H1 (cell line): Measurements from ENCODE around the gene ARHGDIB. TPM values are rescaled to one million over a fixed set of nuclear protein-coding genes. Genes with fewer than 3 reads are reported as not detected.

Experiments used
- CTCF ChIA-PET: fragments of 300-600 bp; sonication (Branson Sonifier 250); formaldehyde crosslinking; loops from one replicate; lab custom pipeline; 2021; ENCODE audit not compliant: partially characterized antibody; lab: Charles Lee
- POLR2A ChIA-PET: fragments of 300-600 bp; sonication (Branson Sonifier 250); formaldehyde crosslinking; loops from one replicate; lab custom pipeline; 2021; ENCODE audit warnings: inconsistent platforms; ENCODE audit not compliant: partially characterized antibody; lab: Charles Lee
- DNase-seq, 2 experiments: peaks; one replicate each; pipeline versions ENCODE4 v3.0.0 to v3.0.0-alpha.2; 2010 to 2022; ENCODE audit warnings: low spot score in 2 of 2, low read depth in 1 of 2, mixed read lengths in 1 of 2
- FAIRE-seq: peaks from 2 replicates; lab custom pipeline; 2011; peaks lifted over from hg19 to GRCh38; lab: Jason Lieb, UNC
- H2AFZ ChIP-seq: 2 replicates; pipeline ENCODE4 v1.8.1; 2012; ENCODE audit warnings: low read length, inconsistent platforms
- H2AK5ac ChIP-seq: 2 replicates; pipeline ENCODE4 v1.6.1; 2013; ENCODE audit warnings: low read depth, low read length
- H2BK120ac ChIP-seq: replicated peaks from 2 replicates; pipeline ENCODE3; 2013; ENCODE audit warnings: low read depth, low read length, inconsistent platforms
- H2BK12ac ChIP-seq: 2 replicates; pipeline ENCODE4 v1.6.1; 2013; ENCODE audit warnings: low read depth, low read length
- H2BK15ac ChIP-seq: 2 replicates; pipeline ENCODE4 v1.6.1; 2013; ENCODE audit warnings: low read length
- H2BK20ac ChIP-seq: 2 replicates; pipeline ENCODE4 v1.6.1; 2013; ENCODE audit warnings: low read length
- H2BK5ac ChIP-seq: 2 replicates; pipeline ENCODE4 v1.6.1; 2013; ENCODE audit warnings: low read depth, low read length
- H3K14ac ChIP-seq: 2 replicates; pipeline ENCODE4 v1.6.1; 2013; ENCODE audit warnings: inconsistent platforms; ENCODE audit not compliant: insufficient read length
- H3K18ac ChIP-seq: 2 replicates; pipeline ENCODE4 v1.6.1; 2013; ENCODE audit warnings: low read length; ENCODE audit errors: extremely low read depth
- H3K23ac ChIP-seq: 2 replicates; pipeline ENCODE4 v1.6.1; 2013; ENCODE audit warnings: inconsistent platforms; ENCODE audit not compliant: insufficient read length
- H3K23me2 ChIP-seq: 2 replicates; pipeline ENCODE4 v1.6.1; 2013; ENCODE audit warnings: low read depth, low read length
- H3K27ac ChIP-seq: 2 replicates; pipeline ENCODE4 v1.6.1; 2011; ENCODE audit warnings: low read depth, low read length, inconsistent platforms
- H3K27me3 ChIP-seq, 4 experiments: replicated peaks in 1 of 4; 1 replicate in 1 of 4; 2 replicates in 3 of 4; pipeline versions ENCODE4 v1.6.1 to v1.8.1; 2011 to 2013; ENCODE audit warnings: low read length in 3 of 4, mild to moderate bottlenecking in 3 of 4, inconsistent platforms in 2 of 4, mixed read lengths in 2 of 4, moderate library complexity in 1 of 4; ENCODE audit not compliant: control insufficient read depth in 3 of 4, insufficient read depth in 3 of 4; ENCODE audit errors: extremely low read depth in 1 of 4
- H3K36me3 ChIP-seq, 4 experiments: 2 replicates each; pipeline versions ENCODE4 v1.6.1 to v1.8.1; 2011 to 2013; ENCODE audit warnings: mild to moderate bottlenecking in 4 of 4, low read length in 3 of 4, moderate library complexity in 2 of 4, control low read depth in 1 of 4, inconsistent platforms in 1 of 4; ENCODE audit not compliant: insufficient read depth in 4 of 4, control insufficient read depth in 2 of 4
- H3K4ac ChIP-seq: replicated peaks from 2 replicates; pipeline ENCODE3; 2013; ENCODE audit warnings: low read length, low read depth, mixed read lengths, inconsistent platforms; ENCODE audit not compliant: insufficient read length
- H3K4me1 ChIP-seq, 4 experiments: replicated peaks in 1 of 4; 1 replicate in 1 of 4; 2 replicates in 3 of 4; pipeline versions ENCODE4 v1.6.1 to v1.8.1; 2011 to 2013; ENCODE audit warnings: low read length in 3 of 4, inconsistent platforms in 2 of 4, mixed read lengths in 1 of 4; ENCODE audit not compliant: insufficient read depth in 4 of 4, control insufficient read depth in 3 of 4
- H3K4me2 ChIP-seq, 2 experiments: 2 replicates each; pipeline versions ENCODE4 v1.6.1 to v1.8.1; 2011 to 2013; ENCODE audit warnings: low read depth in 2 of 2, low read length in 2 of 2, control low read depth in 1 of 2, inconsistent platforms in 1 of 2, mild to moderate bottlenecking in 1 of 2; ENCODE audit not compliant: insufficient read depth in 1 of 2
- H3K4me3 ChIP-seq, 4 experiments: fragments of 200-600, 300-600 bp in 1 of 4; sonication (generic), shearing (Covaris generic), sonication (Bioruptor Twin) in 1 of 4; 2 replicates each; pipeline versions ENCODE4 v1.5.1 to v1.8.1; 2011 to 2016; ENCODE audit warnings: low read length in 4 of 4, low read depth in 3 of 4, control low read depth in 2 of 4, inconsistent platforms in 2 of 4, mild to moderate bottlenecking in 2 of 4, mixed read lengths in 1 of 4, moderate library complexity in 1 of 4; ENCODE audit not compliant: insufficient read depth in 2 of 4; ENCODE audit errors: extremely low read depth in 1 of 4
- H3K56ac ChIP-seq: replicated peaks from 2 replicates; pipeline ENCODE3; 2013; ENCODE audit warnings: low read depth, mild to moderate bottlenecking, mixed read lengths, low read length, inconsistent platforms; ENCODE audit not compliant: insufficient read length
- H3K79me1 ChIP-seq: 2 replicates; pipeline ENCODE4 v1.6.1; 2013; ENCODE audit warnings: low read depth, low read length, control low read depth
- H3K79me2 ChIP-seq, 2 experiments: 2 replicates each; pipeline versions ENCODE4 v1.6.1 to v1.8.1; 2012 to 2013; ENCODE audit warnings: low read length in 2 of 2, mild to moderate bottlenecking in 2 of 2, inconsistent platforms in 1 of 2; ENCODE audit not compliant: insufficient read depth in 2 of 2, control insufficient read depth in 1 of 2
- H3K9ac ChIP-seq, 4 experiments: replicated peaks in 1 of 4; 1 replicate in 1 of 4; 2 replicates in 3 of 4; pipeline versions ENCODE4 v1.6.1 to v1.8.1; 2011 to 2013; ENCODE audit warnings: low read depth in 3 of 4, low read length in 3 of 4, control low read depth in 2 of 4, mild to moderate bottlenecking in 2 of 4, moderate library complexity in 2 of 4, inconsistent platforms in 1 of 4; ENCODE audit errors: extremely low read depth in 1 of 4
- H3K9me3 ChIP-seq, 2 experiments: 2 replicates each; pipeline versions ENCODE4 v1.6.1 to v1.8.1; 2012 to 2013; ENCODE audit warnings: mild to moderate bottlenecking in 2 of 2, moderate library complexity in 2 of 2, control low read depth in 1 of 2, inconsistent platforms in 1 of 2, low read depth in 1 of 2, low read length in 1 of 2, mixed read lengths in 1 of 2; ENCODE audit not compliant: insufficient read depth in 2 of 2
- H4K20me1 ChIP-seq, 2 experiments: replicated peaks in 1 of 2; 2 replicates each; pipeline versions ENCODE3 to v1.8.1; 2011 to 2013; ENCODE audit warnings: inconsistent platforms in 2 of 2, low read length in 2 of 2, mild to moderate bottlenecking in 1 of 2; ENCODE audit not compliant: insufficient read depth in 2 of 2, control insufficient read depth in 1 of 2
- H4K5ac ChIP-seq: 2 replicates; pipeline ENCODE4 v1.6.1; 2013; ENCODE audit warnings: low read length, low read depth, mixed read lengths, inconsistent platforms; ENCODE audit not compliant: insufficient read length
- H4K8ac ChIP-seq: 2 replicates; pipeline ENCODE4 v1.8.0; 2013; ENCODE audit warnings: mild to moderate bottlenecking, moderate library complexity, low read length, inconsistent platforms; ENCODE audit not compliant: insufficient read depth; ENCODE audit errors: extremely low read depth
- H4K91ac ChIP-seq: replicated peaks from 2 replicates; pipeline ENCODE3; 2013; ENCODE audit warnings: low read length, mixed read lengths, inconsistent platforms; ENCODE audit not compliant: insufficient read length
- ASH2L ChIP-seq: fragments of 200-600, 300-600 bp; sonication (generic); IDR thresholded peaks from one replicate; pipeline ENCODE4 v1.7.1; 2017; ENCODE audit warnings: low read length
- CTCF ChIP-seq, 3 experiments: IDR thresholded peaks; 1 replicate in 2 of 3; 2 replicates in 1 of 3; pipeline versions ENCODE4 v1.5.1 to v1.6.1; 2011; ENCODE audit warnings: low read length in 3 of 3, mild to moderate bottlenecking in 3 of 3, inconsistent platforms in 2 of 3, low read depth in 1 of 3, moderate library complexity in 1 of 3; ENCODE audit not compliant: insufficient read depth in 1 of 3; ENCODE audit errors: control extremely low read depth in 1 of 3
- RAD21 ChIP-seq, 2 experiments: IDR thresholded peaks in 1 of 2; conservative IDR thresholded peaks in 1 of 2; 2 replicates each; pipeline ENCODE4 v1.6.1; 2011; ENCODE audit warnings: low read depth in 2 of 2, low read length in 2 of 2, improper control_type of control experiment in 1 of 2, inconsistent platforms in 1 of 2, mild to moderate bottlenecking in 1 of 2, moderate library complexity in 1 of 2
- TCF12 ChIP-seq: IDR thresholded peaks from 2 replicates; pipeline ENCODE4 v1.6.1; 2011; ENCODE audit warnings: low read depth, mild to moderate bottlenecking, low read length
- polyA plus RNA-seq, 7 experiments: library from polyadenylated mRNA; depleted of rRNA in 3 of 7; stranded (reverse) in 5 of 7; unstranded in 2 of 7; fragments of >200 nt in 5 of 7; fragments of 200-250 nt in 2 of 7; gene quantifications; 1 replicate in 5 of 7; 2 replicates in 1 of 7; 4 replicates in 1 of 7; pipeline versions ENCODE4 v1.2.1 to v1.2.3, GENCODE V29; 2011 to 2013; ENCODE audit warnings: missing spikeins in 2 of 7, mixed read lengths in 2 of 7
- total RNA-seq: library from RNA; stranded (reverse); fragmentation: NEBNext Ultra II Directional; extraction: Animal tissue kit (Norgen Biotek cat#: 25700); gene quantifications from 2 replicates; pipeline ENCODE4 v1.2.1, GENCODE V29; 2021

The ARHGDIB gene
- total and polyA plus RNA-seq, 2 of the 8 experiments (the other 6 are each of a cell fraction or from before 2014, with no cell fraction given) = 0.82 to 1.3 TPM

- Histone ChIP-seq H4K8ac (no peak overlapping the region), H2BK120ac (no peak overlapping the region), H3K56ac (no peak overlapping the region), H4K91ac (no peak overlapping the region), H3K4ac (no peak overlapping the region), H2BK12ac (no peak overlapping the region), H2AK5ac (no peak overlapping the region), H3K27ac (no peak overlapping the region), H3K14ac (no peak overlapping the region), H3K9ac (no peak overlapping the region), H2BK15ac (no peak overlapping the region), H3K4me2 (no peak overlapping the region), H3K4me1 (no peaks in the 10 kb centered on the region), H3K23me2 (no peaks in the 10 kb centered on the region), H3K23ac (no peak overlapping the region), H2BK5ac (no peak overlapping the region), H3K79me2 (no peaks in the 10 kb centered on the region), H3K27me3 (no peaks in the 10 kb centered on the region), H4K5ac (no peak overlapping the region), H4K20me1 (no peaks in the 10 kb centered on the region), H3K79me1 (no peaks in the 10 kb centered on the region), H3K4me3 (no peak overlapping the region), H3K9me3 (no peaks in the 10 kb centered on the region), H2AFZ (no peak overlapping the region), H3K36me3 (no peaks in the 10 kb centered on the region), H3K18ac (no peak overlapping the region), H2BK20ac (no peak overlapping the region)
- TF ChIP-seq CTCF (IDR thresholded peaks at IDR 0.05; ENCODE audit: control extremely low read depth in 1 of 3, insufficient read depth in 1 of 3, low read depth in 1 of 3, low read length in 3 of 3) (peak in 2 of 3 experiments; percentile 25 to 37; a peak in 2 of 4 replicates), TCF12 (no peak), RAD21 (IDR thresholded peaks at IDR 0.05 in 1 of 2, conservative IDR thresholded peaks at IDR 0.05 in 1 of 2; ENCODE audit: low read depth in 2 of 2, low read length in 2 of 2) (peak; percentile 29 to 32; a peak in 3 of 4 replicates), ASH2L (no peak)
- POLR2A ChIA-PET = no interaction called here
- CTCF ChIA-PET = interaction anchor here (0.6 to 3.4 kb wide), 13 partner anchors 9 to 1601 kb away, joined by 3 to 24 read pairs (median 4); partner anchors contain the start of gene RERG
- FAIRE-seq (peak; percentile 50), DNase-seq (no peak)
Measured at GRCh38 chr12:15011162-15011561, 49.8 kb upstream of the ARHGDIB start.
